Mucosa of rectum (tissue), 2 donors: ENCODE measurements around the gene NCF1.
"Not testable (repeated sequence)": the region's sequence is repeated elsewhere in the genome, so short reads cannot be mapped to it uniquely, and the experiment has no call there.

Experiments
- H3K27ac ChIP-seq, 2 donors: one replicate each; pipeline ENCODE4 v1.7.0; 2013; ENCODE audit warnings: inconsistent platforms in 2 of 2, low read depth in 2 of 2, low read length in 2 of 2
- H3K27me3 ChIP-seq, 2 donors: one replicate each; pipeline ENCODE4 v1.7.0; 2013; ENCODE audit warnings: low read length in 2 of 2; ENCODE audit not compliant: control insufficient read depth in 2 of 2, insufficient read depth in 2 of 2
- H3K36me3 ChIP-seq, 2 donors: one replicate each; pipeline ENCODE4 v1.7.0; 2013; ENCODE audit warnings: low read length in 2 of 2; ENCODE audit not compliant: control insufficient read depth in 2 of 2, insufficient read depth in 2 of 2
- H3K4me1 ChIP-seq, 2 donors: one replicate each; pipeline ENCODE4 v1.7.0; 2013; ENCODE audit warnings: low read length in 2 of 2, mild to moderate bottlenecking in 1 of 2; ENCODE audit not compliant: control insufficient read depth in 2 of 2, insufficient read depth in 2 of 2
- H3K4me3 ChIP-seq, 2 donors: one replicate each; pipeline ENCODE4 v1.7.0; 2013; ENCODE audit warnings: low read length in 2 of 2
- H3K9ac ChIP-seq, 2 donors: one replicate each; pipeline ENCODE4 v1.7.0; 2013; ENCODE audit warnings: low read length in 2 of 2, low read depth in 1 of 2, mild to moderate bottlenecking in 1 of 2
- H3K9me3 ChIP-seq, 2 donors: one replicate each; pipeline ENCODE4 v1.7.0; 2013; ENCODE audit warnings: low read length in 2 of 2; ENCODE audit not compliant: control insufficient read depth in 2 of 2
- donor health status: healthy.
- donor health status: Normal muscosa, but diverticular disease.

NCF1 gene

GRCh38 chr7:74788369-74789150, 14.7 kb downstream of the NCF1 start:
- not testable (repeated sequence) for H3K9me3 ChIP-seq, H3K4me1 ChIP-seq, H3K36me3 ChIP-seq, H3K27me3 ChIP-seq, H3K27ac ChIP-seq, H3K4me3 ChIP-seq, H3K9ac ChIP-seq

GRCh38 chr7:74789200-74789736, 15.5 kb downstream of the NCF1 start:
- H3K27ac ChIP-seq, H3K4me3 ChIP-seq, H3K27me3 ChIP-seq, H3K36me3 ChIP-seq, H3K4me1 ChIP-seq, H3K9me3 ChIP-seq, H3K9ac ChIP-seq: not testable (repeated sequence)

GRCh38 chr7:74797848-74798622, 24.2 kb downstream of the NCF1 start:
- not testable (repeated sequence) for H3K4me3 ChIP-seq, H3K36me3 ChIP-seq, H3K9me3 ChIP-seq, H3K27me3 ChIP-seq, H3K27ac ChIP-seq, H3K9ac ChIP-seq, H3K4me1 ChIP-seq

GRCh38 chr7:74798644-74799043, 24.8 kb downstream of the NCF1 start:
- H3K36me3 ChIP-seq, H3K4me1 ChIP-seq, H3K9ac ChIP-seq, H3K27me3 ChIP-seq, H3K27ac ChIP-seq, H3K9me3 ChIP-seq, H3K4me3 ChIP-seq: not testable (repeated sequence)

- not testable (repeated sequence) for H3K4me3 ChIP-seq, H3K27ac ChIP-seq, H3K9me3 ChIP-seq, H3K4me1 ChIP-seq, H3K27me3 ChIP-seq, H3K36me3 ChIP-seq, H3K9ac ChIP-seq
These were observed 42.1 kb downstream of the NCF1 start for GRCh38 chr7:74815882-74816281.

- H3K36me3 ChIP-seq, H3K9me3 ChIP-seq, H3K4me3 ChIP-seq, H3K4me1 ChIP-seq, H3K27ac ChIP-seq, H3K9ac ChIP-seq, H3K27me3 ChIP-seq: not testable (repeated sequence)
These were observed 46.5 kb downstream of the NCF1 start for GRCh38 chr7:74820146-74820805.

GRCh38 chr7:74821259-74821658, 47.4 kb downstream of the NCF1 start:
- not testable (repeated sequence) for H3K4me1 ChIP-seq, H3K9me3 ChIP-seq, H3K27ac ChIP-seq, H3K27me3 ChIP-seq, H3K4me3 ChIP-seq, H3K36me3 ChIP-seq, H3K9ac ChIP-seq

GRCh38 chr7:74829959-74830358, 56.1 kb downstream of the NCF1 start:
- H3K9me3 ChIP-seq, H3K36me3 ChIP-seq, H3K27ac ChIP-seq, H3K4me3 ChIP-seq, H3K4me1 ChIP-seq, H3K9ac ChIP-seq, H3K27me3 ChIP-seq: not testable (repeated sequence)

GRCh38 chr7:74830411-74830810, 56.6 kb downstream of the NCF1 start:
- H3K9ac ChIP-seq, H3K36me3 ChIP-seq: not testable (repeated sequence)

More at GRCh38 chr7:74830411-74830810, 56.6 kb downstream of the NCF1 start:
- not testable (repeated sequence) for H3K4me3 ChIP-seq, H3K27me3 ChIP-seq, H3K9me3 ChIP-seq, H3K4me1 ChIP-seq, H3K27ac ChIP-seq
